Caco-2 (cell line): Measurements from ENCODE around the gene NCKAP5. TPM values are rescaled to one million over a fixed set of nuclear protein-coding genes. Genes with fewer than 3 reads are reported as not detected.

ENCODE experiments used
- BruUV-seq: library from RNA; stranded (reverse); fragments of 400-500 nt; replicated peaks from 2 replicates; lab custom pipeline; 2021; lab: Mats Ljungman, UMichigan
- CTCF ChIA-PET: fragments of 300-600 bp; sonication (Branson Sonifier 250); formaldehyde crosslinking; loops from one replicate; lab custom pipeline; 2022; ENCODE audit warnings: antibody characterized with exemption; lab: Charles Lee
- POLR2A ChIA-PET: fragments of 300-600 bp; sonication (Branson Sonifier 250); formaldehyde crosslinking; loops from one replicate; lab custom pipeline; 2022; ENCODE audit warnings: antibody characterized with exemption; lab: Charles Lee
- DNase-seq, 2 experiments: peaks; one replicate each; pipeline versions ENCODE4 v3.0.0 to v3.0.0-alpha.2; 2020 to 2022
- H3K27me3 ChIP-seq: replicated peaks from 2 replicates; pipeline ENCODE4 v1.6.0; 2011; ENCODE audit warnings: low read length; ENCODE audit not compliant: control insufficient read depth, insufficient read depth
- H3K36me3 ChIP-seq: 2 replicates; pipeline ENCODE4 v1.5.1; 2011; ENCODE audit warnings: low read length; ENCODE audit not compliant: control insufficient read depth, insufficient read depth
- H3K4me1 ChIP-seq: fragments of 250-450 bp; sonication (Bioruptor Pico); 2 replicates; pipeline ENCODE4 v1.5.1; 2020; ENCODE audit warnings: mild to moderate bottlenecking
- H3K4me3 ChIP-seq: 2 replicates; pipeline ENCODE4 v1.5.1; 2011; ENCODE audit warnings: low read depth, mild to moderate bottlenecking, control low read depth, low read length
- H3K9me3 ChIP-seq: fragments of 250-450 bp; sonication (Bioruptor Pico); 2 replicates; pipeline ENCODE4 v1.5.1; 2020; ENCODE audit warnings: mild to moderate bottlenecking, moderate library complexity
- H3K27ac Mint-ChIP-seq: one replicate; pipeline ENCODE4 v1.8.0; 2022; ENCODE audit warnings: mixed read lengths; ENCODE audit not compliant: unreplicated experiment
- H3K27me3 Mint-ChIP-seq: one replicate; pipeline ENCODE4 v1.8.0; 2022; ENCODE audit warnings: mixed read lengths; ENCODE audit not compliant: insufficient read depth, unreplicated experiment
- H3K36me3 Mint-ChIP-seq: one replicate; pipeline ENCODE4 v1.8.0; 2022; ENCODE audit warnings: mild to moderate bottlenecking, mixed read lengths; ENCODE audit not compliant: insufficient read depth, unreplicated experiment
- H3K4me1 Mint-ChIP-seq: one replicate; pipeline ENCODE4 v1.8.0; 2022; ENCODE audit warnings: low read depth, mixed read lengths; ENCODE audit not compliant: unreplicated experiment
- H3K4me3 Mint-ChIP-seq: one replicate; pipeline ENCODE4 v1.8.0; 2022; ENCODE audit warnings: mild to moderate bottlenecking, moderate library complexity, mixed read lengths; ENCODE audit not compliant: unreplicated experiment
- H3K9me3 Mint-ChIP-seq: one replicate; pipeline ENCODE4 v1.8.0; 2022; ENCODE audit warnings: mixed read lengths; ENCODE audit not compliant: unreplicated experiment
- intact Hi-C: fragments of 100-400 bp; cut with micrococcal nuclease; formaldehyde crosslinking; loops from one replicate; pipeline ENCODE4 v1.10.0; 2022; ENCODE audit not compliant: unreplicated experiment
- total RNA-seq: library from RNA; stranded (reverse); gene quantifications from 2 replicates; pipeline ENCODE4 v1.2.3, GENCODE V29; 2022
- TF ChIP-seq, protein P1 (sequence below), 2 experiments: fragments of 200-600 bp in 1 of 2; IDR thresholded peaks; 1 replicate in 1 of 2; 2 replicates in 1 of 2; pipeline versions ENCODE4 v1.5.1 to v1.8.0; 2011 to 2022; ENCODE audit warnings: antibody characterized with exemption in 1 of 2, control low read depth in 1 of 2, inconsistent platforms in 1 of 2, low read depth in 1 of 2, low read length in 1 of 2, mild to moderate bottlenecking in 1 of 2, moderate library complexity in 1 of 2; ENCODE audit not compliant: insufficient read depth in 1 of 2, severe bottlenecking in 1 of 2, unreplicated experiment in 1 of 2

The NCKAP5 gene
- total RNA-seq, 1 experiment from 2014 or later: 3.8 TPM

DNA sequence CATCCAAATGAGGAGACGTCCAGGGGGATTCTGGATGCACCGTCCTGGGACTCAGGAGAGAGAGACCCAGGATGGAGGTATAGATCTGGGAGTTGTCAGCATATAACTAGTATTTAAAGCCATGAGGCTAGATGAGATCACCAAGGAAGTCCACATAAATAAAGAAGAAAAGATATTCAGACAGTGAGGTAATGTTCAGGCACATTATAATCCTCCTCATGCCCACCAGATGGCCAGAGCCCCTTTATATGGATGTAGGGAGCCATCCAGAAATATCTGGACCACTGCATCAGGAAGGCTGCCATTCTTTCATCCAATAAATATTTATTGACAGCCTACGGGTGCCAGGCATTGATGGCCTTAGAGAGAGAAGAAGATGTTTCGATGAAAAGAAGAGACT is 21.2 kb upstream of the NCKAP5 start:
- DNase-seq: no peak
- POLR2A ChIA-PET: no interaction called here
- H3K27ac Mint-ChIP-seq: no peak overlapping the region
- Histone ChIP-seq H3K4me1 (no peaks in the 10 kb centered on the region), H3K4me3 (no peak overlapping the region), H3K36me3 (no peaks in the 10 kb centered on the region), H3K27me3 (peaks cover 2% of the 10 kb centered on the region; the same call in 1 of the 2 replicates), H3K9me3 (no peaks in the 10 kb centered on the region)
- no peaks in the 10 kb centered on the region for H3K36me3 Mint-ChIP-seq
- no peaks in the 10 kb centered on the region for H3K27me3 Mint-ChIP-seq
- intact Hi-C loops: no loop called here
- CTCF ChIA-PET: no interaction called here
- no TSS peak for BruUV-seq
- TF ChIP-seq, protein P1, sequence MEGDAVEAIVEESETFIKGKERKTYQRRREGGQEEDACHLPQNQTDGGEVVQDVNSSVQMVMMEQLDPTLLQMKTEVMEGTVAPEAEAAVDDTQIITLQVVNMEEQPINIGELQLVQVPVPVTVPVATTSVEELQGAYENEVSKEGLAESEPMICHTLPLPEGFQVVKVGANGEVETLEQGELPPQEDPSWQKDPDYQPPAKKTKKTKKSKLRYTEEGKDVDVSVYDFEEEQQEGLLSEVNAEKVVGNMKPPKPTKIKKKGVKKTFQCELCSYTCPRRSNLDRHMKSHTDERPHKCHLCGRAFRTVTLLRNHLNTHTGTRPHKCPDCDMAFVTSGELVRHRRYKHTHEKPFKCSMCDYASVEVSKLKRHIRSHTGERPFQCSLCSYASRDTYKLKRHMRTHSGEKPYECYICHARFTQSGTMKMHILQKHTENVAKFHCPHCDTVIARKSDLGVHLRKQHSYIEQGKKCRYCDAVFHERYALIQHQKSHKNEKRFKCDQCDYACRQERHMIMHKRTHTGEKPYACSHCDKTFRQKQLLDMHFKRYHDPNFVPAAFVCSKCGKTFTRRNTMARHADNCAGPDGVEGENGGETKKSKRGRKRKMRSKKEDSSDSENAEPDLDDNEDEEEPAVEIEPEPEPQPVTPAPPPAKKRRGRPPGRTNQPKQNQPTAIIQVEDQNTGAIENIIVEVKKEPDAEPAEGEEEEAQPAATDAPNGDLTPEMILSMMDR (IDR thresholded peaks at IDR 0.05; ENCODE audit: insufficient read depth in 1 of 2, low read depth in 1 of 2, low read length in 1 of 2, severe bottlenecking in 1 of 2, unreplicated experiment in 1 of 2): no peak
- no peaks in the 10 kb centered on the region for H3K9me3 Mint-ChIP-seq
- H3K4me1 Mint-ChIP-seq: no peaks in the 10 kb centered on the region
- H3K4me3 Mint-ChIP-seq: no peak overlapping the region

DNA sequence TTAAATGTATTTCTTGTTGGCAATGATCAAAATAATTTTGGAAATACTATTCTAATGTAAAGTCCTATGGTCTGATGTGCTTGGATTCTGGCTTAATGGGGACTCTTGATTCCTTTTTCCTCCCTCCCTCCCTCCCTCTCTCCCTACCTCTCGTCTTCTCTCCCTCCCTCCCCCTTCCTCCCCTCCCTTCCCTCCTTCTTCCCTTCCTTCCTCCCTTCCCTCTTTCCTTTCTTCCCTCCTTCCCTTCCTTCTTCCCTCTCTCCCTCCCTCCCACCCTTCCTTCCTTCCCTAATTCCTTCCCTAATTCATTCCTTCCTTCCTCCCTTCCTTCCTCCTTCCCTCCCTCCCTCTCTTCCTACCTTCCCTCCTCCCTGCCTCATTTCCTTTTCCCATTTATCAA is 19.9 kb upstream of the NCKAP5 start:
- no peak overlapping the region for H3K4me3 Mint-ChIP-seq
- no TSS peak for BruUV-seq
- peaks cover 2% of the 10 kb centered on the region; the same call in 1 of the 2 replicates for H3K27me3 ChIP-seq
- CTCF ChIA-PET: no interaction called here
- H3K27ac Mint-ChIP-seq: no peak overlapping the region
- H3K9me3 ChIP-seq: no peaks in the 10 kb centered on the region
- no peaks in the 10 kb centered on the region for H3K4me1 Mint-ChIP-seq
- no peak overlapping the region for H3K4me3 ChIP-seq
- intact Hi-C loops: no loop called here
- POLR2A ChIA-PET: no interaction called here
- no peaks in the 10 kb centered on the region for H3K27me3 Mint-ChIP-seq
- no peaks in the 10 kb centered on the region for H3K9me3 Mint-ChIP-seq
- H3K36me3 ChIP-seq: no peaks in the 10 kb centered on the region
- TF ChIP-seq, protein P1 (IDR thresholded peaks at IDR 0.05; ENCODE audit: insufficient read depth in 1 of 2, low read depth in 1 of 2, low read length in 1 of 2, severe bottlenecking in 1 of 2, unreplicated experiment in 1 of 2): no peak
- DNase-seq: no peak
- H3K4me1 ChIP-seq: no peaks in the 10 kb centered on the region
- no peaks in the 10 kb centered on the region for H3K36me3 Mint-ChIP-seq

DNA sequence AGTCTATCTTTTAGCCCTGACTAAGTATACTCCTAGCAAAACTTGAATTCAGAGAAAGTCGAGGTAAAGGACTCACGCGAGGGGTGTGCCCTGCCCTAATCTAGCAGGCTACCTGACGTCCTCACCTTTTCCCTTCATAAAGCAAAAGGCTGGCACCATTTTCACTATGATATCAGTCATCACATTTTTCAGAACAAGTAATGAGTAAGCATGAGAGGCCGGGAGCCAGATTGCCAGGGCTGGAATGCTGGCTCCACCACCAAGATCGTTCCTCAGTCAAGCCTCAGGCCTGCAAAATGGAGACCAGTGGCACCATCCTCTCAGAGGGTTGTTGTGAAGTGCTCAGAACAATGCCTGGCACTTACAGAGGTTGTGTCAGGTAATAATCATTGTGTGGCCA is 18.7 kb upstream of the NCKAP5 start:
- Histone ChIP-seq H3K9me3 (no peaks in the 10 kb centered on the region), H3K36me3 (no peaks in the 10 kb centered on the region), H3K4me3 (no peak overlapping the region), H3K4me1 (no peaks in the 10 kb centered on the region), H3K27me3 (peaks cover 2% of the 10 kb centered on the region; the same call in 1 of the 2 replicates)
- DNase-seq: no peak
- Mint-ChIP-seq H3K27me3 (no peaks in the 10 kb centered on the region), H3K4me1 (no peaks in the 10 kb centered on the region), H3K9me3 (no peaks in the 10 kb centered on the region), H3K27ac (no peak overlapping the region), H3K36me3 (no peaks in the 10 kb centered on the region), H3K4me3 (no peak overlapping the region)
- intact Hi-C loops: no loop called here
- TF ChIP-seq, protein P1 (IDR thresholded peaks at IDR 0.05; ENCODE audit: insufficient read depth in 1 of 2, low read depth in 1 of 2, low read length in 1 of 2, severe bottlenecking in 1 of 2, unreplicated experiment in 1 of 2): no peak
- ChIA-PET CTCF (no interaction called here), POLR2A (no interaction called here)
- BruUV-seq: no TSS peak
